ENCODE measurements around the gene IRF6. TPM values are rescaled to one million over a fixed set of nuclear protein-coding genes. Genes with fewer than 3 reads are reported as not detected.

Gene IRF6
- total and polyA plus RNA-seq, 11 donors = 1.5 to 99.4 (median 41.9) TPM

- no peaks in the 10 kb centered on the region for H3K9me3 ChIP-seq
- TF ChIP-seq POLR2A (IDR thresholded peaks at IDR 0.05) (no peak), CTCF (IDR thresholded peaks at IDR 0.05) (no peak)
- peaks cover 0 to 65% (median 0%) of the 10 kb centered on the region in 12 donors for H3K4me1 ChIP-seq
- H3K27me3 ChIP-seq = no peaks in the 10 kb centered on the region
- peak within 1 kb of the TSS in 3 of 12 donors; percentile 29 to 61 (median 34) for H3K4me3 ChIP-seq
- intact Hi-C loops (cut with DNase I) = no loop called here
- H3K36me3 ChIP-seq = peaks cover 0 to 12% (median 0%) of the 10 kb centered on the region in 9 donors
- DNase-seq = peak in 3 of 5 donors; percentile 38 to 50 (median 40)
- ATAC-seq = peak; percentile 35 to 70 (median 59)
- peak within 1 kb of the TSS in 2 of 12 donors; percentile 9 to 94 for H3K27ac ChIP-seq
- 71 to 81% (median 75%) methylated on average over 10 of the region's 10 CpGs for WGBS, 4 donors
Measured at GRCh38 chr1:209755926-209756614, 49.9 kb downstream of the IRF6 start, which contains the start of gene TRAF3IP3. Gene TRAF3IP3, plus strand, starts transcription at chr1:209756053. Its CDS starts 3,987 bp downstream, at chr1:209760040.

GRCh38 chr1:209755256-209755655 lies 50.7 kb downstream of the IRF6 start:
- Histone ChIP-seq H3K4me1 (peaks cover 0 to 65% (median 0%) of the 10 kb centered on the region in 12 donors), H3K9me3 (no peaks in the 10 kb centered on the region), H3K36me3 (peaks cover 0 to 4% (median 0%) of the 10 kb centered on the region in 9 donors), H3K4me3 (peak overlapping the region in 1 of 12 donors; percentile 61), H3K27ac (peak overlapping the region in 1 of 12 donors; percentile 94), H3K27me3 (no peaks in the 10 kb centered on the region)
- TF ChIP-seq POLR2A (IDR thresholded peaks at IDR 0.05) = no peak
- no peak for TF ChIP-seq CTCF (IDR thresholded peaks at IDR 0.05)
- intact Hi-C loops (cut with DNase I) = no loop called here
- WGBS, 4 donors = 88 to 91% (median 89%) methylated on average over 1 of the region's 1 CpG
- ATAC-seq = no peak
- no peak for DNase-seq

GRCh38 chr1:209752890-209753289 lies 53.1 kb downstream of the IRF6 start:
- DNase-seq (no peak), ATAC-seq (no peak)
- no peak overlapping the region for H3K4me3 ChIP-seq
- H3K36me3 ChIP-seq = no peaks in the 10 kb centered on the region
- no peak for TF ChIP-seq POLR2A (IDR thresholded peaks at IDR 0.05)
- TF ChIP-seq CTCF (IDR thresholded peaks at IDR 0.05) = no peak
- H3K9me3 ChIP-seq = no peaks in the 10 kb centered on the region
- H3K27me3 ChIP-seq = no peaks in the 10 kb centered on the region
- no peak overlapping the region for H3K27ac ChIP-seq
- intact Hi-C loops (cut with DNase I) = no loop called here
- 90 to 95% (median 91%) methylated on average over 3 of the region's 3 CpGs for WGBS, 4 donors
- peaks cover 0 to 54% (median 1%) of the 10 kb centered on the region in 12 donors for H3K4me1 ChIP-seq

GRCh38 chr1:209751627-209752231 lies 54.2 kb downstream of the IRF6 start:
- Histone ChIP-seq H3K9me3 (no peaks in the 10 kb centered on the region), H3K27ac (peak overlapping the region in 1 of 12 donors; percentile 77), H3K27me3 (no peaks in the 10 kb centered on the region), H3K4me1 (peaks cover 0 to 64% (median 9%) of the 10 kb centered on the region in 12 donors), H3K4me3 (no peak overlapping the region), H3K36me3 (no peaks in the 10 kb centered on the region)
- TF ChIP-seq CTCF (IDR thresholded peaks at IDR 0.05) = no peak
- TF ChIP-seq POLR2A (IDR thresholded peaks at IDR 0.05) = no peak
- intact Hi-C loops (cut with DNase I) = no loop called here
- WGBS, 4 donors = 63 to 84% (median 76%) methylated on average over 5 of the region's 5 CpGs
- ATAC-seq (no peak), DNase-seq (no peak)
